ENCODE results near the gene PNMA5.

PNMA5 gene

GRCh38 chrX:152958524-152959465, 35.1 kb downstream of the PNMA5 start:
- DNase-seq = no peak

GRCh38 chrX:152958047-152958446, 35.9 kb downstream of the PNMA5 start:
- no peak for DNase-seq

GRCh38 chrX:152950786-152951185, 43.1 kb downstream of the PNMA5 start:
- DNase-seq = no peak

GRCh38 chrX:152949114-152949513, 44.8 kb downstream of the PNMA5 start:
- DNase-seq = no peak

GRCh38 chrX:152946681-152947080, 47.2 kb downstream of the PNMA5 start:
- DNase-seq = no peak

- DNase-seq = no peak
Observed at GRCh38 chrX:152945021-152945979, 48.6 kb downstream of the PNMA5 start.

- no peak for DNase-seq
Observed at GRCh38 chrX:152943826-152944225, 50.1 kb downstream of the PNMA5 start.

- DNase-seq = no peak
Observed at GRCh38 chrX:152942077-152942442, 51.9 kb downstream of the PNMA5 start.

GRCh38 chrX:152941328-152942076, 52.4 kb downstream of the PNMA5 start:
- peak; percentile 64 for DNase-seq
